OCI-LY7 (cell line): ENCODE data around the gene OSGIN1. TPM values are rescaled to one million over a fixed set of nuclear protein-coding genes. Genes with fewer than 3 reads are reported as not detected.

Source experiments
- BruUV-seq: library from RNA; stranded (reverse); fragments of 400-500 nt; replicated peaks from 2 replicates; lab custom pipeline; 2021; lab: Mats Ljungman, UMichigan
- CTCF ChIA-PET: fragments of 300-600 bp; sonication (Branson Sonifier 250); formaldehyde crosslinking; loops from one replicate; lab custom pipeline; 2022; ENCODE audit warnings: antibody characterized with exemption; ENCODE audit not compliant: unreplicated experiment; lab: Charles Lee
- POLR2A ChIA-PET: fragments of 300-600 bp; sonication (Branson Sonifier 250); formaldehyde crosslinking; loops from one replicate; lab custom pipeline; 2022; ENCODE audit warnings: antibody characterized with exemption; lab: Charles Lee
- DNase-seq: peaks from one replicate; pipeline ENCODE4 v3.0.0-alpha.2; 2015; ENCODE audit warnings: low spot score
- H2AFZ ChIP-seq: fragments of 200-600 bp; sonication (generic), shearing (Covaris generic); 2 replicates; pipeline ENCODE4 v1.6.1; 2014; ENCODE audit warnings: mild to moderate bottlenecking, antibody characterized with exemption, low read length, moderate library complexity
- H3K27ac ChIP-seq: fragments of 200-600 bp; sonication (generic); 2 replicates; pipeline ENCODE4 v1.5.1; 2014; ENCODE audit warnings: mixed run types, low read depth, mild to moderate bottlenecking, moderate library complexity, low read length, inconsistent platforms; ENCODE audit not compliant: poor library complexity, severe bottlenecking
- H3K36me3 ChIP-seq: fragments of 200-600 bp; sonication (generic); 2 replicates; pipeline ENCODE4 v1.6.1; 2014; ENCODE audit warnings: mild to moderate bottlenecking, antibody characterized with exemption, low read length, moderate library complexity, mixed read lengths; ENCODE audit not compliant: insufficient read depth
- H3K4me1 ChIP-seq: fragments of 200-600 bp; sonication (generic); 2 replicates; pipeline ENCODE4 v1.5.1; 2014; ENCODE audit warnings: mild to moderate bottlenecking, low read length; ENCODE audit not compliant: insufficient read depth, poor library complexity, severe bottlenecking
- H3K4me2 ChIP-seq: fragments of 200-600 bp; sonication (generic); 2 replicates; pipeline ENCODE4 v1.6.1; 2014; ENCODE audit warnings: mild to moderate bottlenecking, low read length
- H3K4me3 ChIP-seq: fragments of 200-600 bp; sonication (generic); 2 replicates; pipeline ENCODE4 v1.5.1; 2014; ENCODE audit warnings: mild to moderate bottlenecking, low read depth, low read length; ENCODE audit not compliant: poor library complexity, severe bottlenecking
- H3K79me2 ChIP-seq: fragments of 200-600 bp; sonication (generic); 2 replicates; pipeline ENCODE4 v1.6.1; 2016; ENCODE audit warnings: low read depth, mild to moderate bottlenecking, low read length, moderate library complexity, mixed read lengths; ENCODE audit not compliant: insufficient read depth
- H3K9me2 ChIP-seq: fragments of 200-600 bp; sonication (generic); 2 replicates; pipeline ENCODE4 v1.6.1; 2016; ENCODE audit warnings: mild to moderate bottlenecking, low read length, mixed read lengths; ENCODE audit not compliant: insufficient read depth
- H3K9me3 ChIP-seq: fragments of 200-600 bp; sonication (generic); 2 replicates; pipeline ENCODE4 v1.6.1; 2014; ENCODE audit warnings: mild to moderate bottlenecking, mixed run types, low read length, mixed read lengths
- H4K20me1 ChIP-seq: fragments of 200-600 bp; sonication (generic); 2 replicates; pipeline ENCODE4 v1.6.1; 2014; ENCODE audit warnings: mild to moderate bottlenecking, antibody characterized with exemption, low read length, moderate library complexity, mixed read lengths; ENCODE audit not compliant: insufficient read depth
- CTCF ChIP-seq: fragments of 200-600 bp; sonication (generic); conservative IDR thresholded peaks from 2 replicates; pipeline ENCODE4 v1.5.1; 2014; ENCODE audit warnings: mild to moderate bottlenecking, antibody characterized with exemption, low read length, moderate library complexity, mixed read lengths
- EZH2phosphoT487 ChIP-seq: fragments of 200-600 bp; sonication (generic); IDR thresholded peaks from 2 replicates; pipeline ENCODE4 v1.6.1; 2018; ENCODE audit warnings: low read depth, borderline replicate concordance, mild to moderate bottlenecking, mixed run types, antibody characterized with exemption, low read length, moderate library complexity, mixed read lengths
- intact Hi-C: fragments of 100-400 bp; cut with micrococcal nuclease; formaldehyde crosslinking; loops from one replicate; pipeline ENCODE4 v1.10.0; 2022; ENCODE audit not compliant: unreplicated experiment
- total RNA-seq, 2 experiments: library from RNA; depleted of rRNA in 1 of 2; stranded (reverse); fragments of >200 nt in 1 of 2; shearing (Covaris generic) in 1 of 2; gene quantifications; 2 replicates each; pipeline ENCODE4 v1.2.3, GENCODE V29; 2014 to 2022

The OSGIN1 gene
- total RNA-seq, 2 experiments from 2014 or later = 0.28 to 1.0 TPM

DNA sequence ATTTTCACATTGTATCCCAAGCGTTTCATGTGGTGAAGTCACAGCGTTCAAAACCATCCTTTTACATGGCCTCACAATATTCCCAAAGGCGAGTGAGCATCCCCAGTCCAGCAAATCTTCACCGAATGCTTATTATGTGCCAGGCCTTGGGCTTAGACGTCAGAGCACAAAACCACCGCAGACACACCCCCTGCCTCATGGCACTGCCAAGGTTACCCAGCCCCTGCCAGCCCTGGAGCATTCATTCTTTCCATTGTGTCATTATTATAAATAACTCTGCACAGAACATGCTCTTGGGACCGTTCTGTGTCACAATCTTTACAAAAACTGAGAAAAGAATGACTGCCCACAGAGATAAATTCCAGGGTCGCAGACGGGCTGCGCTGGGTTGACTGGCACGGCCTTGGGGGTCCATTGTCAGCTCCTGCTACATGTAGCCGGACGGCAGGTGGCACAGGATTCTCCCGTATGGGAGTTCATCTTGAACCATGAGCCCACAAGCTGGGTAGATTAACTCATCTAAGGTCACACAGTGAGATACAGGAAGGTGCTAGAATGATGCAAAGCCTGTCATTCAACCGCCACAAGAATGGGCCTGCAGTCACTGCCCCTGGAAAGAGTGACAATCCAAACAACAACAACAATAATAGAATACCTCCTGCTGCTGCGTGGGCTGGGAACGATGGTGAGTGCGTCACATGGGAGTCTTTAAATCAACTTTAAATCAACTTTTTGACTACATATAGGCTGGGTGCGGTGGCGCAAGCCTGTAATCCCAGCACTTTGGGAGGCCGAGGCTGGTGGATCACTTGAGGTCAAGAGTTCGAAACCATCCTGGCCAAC, 10.5 kb downstream of the OSGIN1 start:
- no peak overlapping the region for H3K27ac ChIP-seq
- H3K4me3 ChIP-seq = no peak overlapping the region
- H3K9me2 ChIP-seq = no peaks in the 10 kb centered on the region
- intact Hi-C loops = no loop called here
- H3K4me2 ChIP-seq = no peak overlapping the region
- no peaks in the 10 kb centered on the region for H3K36me3 ChIP-seq
- no peak for TF ChIP-seq EZH2phosphoT487
- TF ChIP-seq CTCF = no peak
- no TSS peak for BruUV-seq
- DNase-seq = no peak
- H2AFZ ChIP-seq = no peak overlapping the region
- CTCF ChIA-PET = no interaction called here
- no peaks in the 10 kb centered on the region for H4K20me1 ChIP-seq
- no peaks in the 10 kb centered on the region for H3K79me2 ChIP-seq
- H3K4me1 ChIP-seq = no peaks in the 10 kb centered on the region
- H3K9me3 ChIP-seq = no peaks in the 10 kb centered on the region
- POLR2A ChIA-PET = no interaction called here

DNA sequence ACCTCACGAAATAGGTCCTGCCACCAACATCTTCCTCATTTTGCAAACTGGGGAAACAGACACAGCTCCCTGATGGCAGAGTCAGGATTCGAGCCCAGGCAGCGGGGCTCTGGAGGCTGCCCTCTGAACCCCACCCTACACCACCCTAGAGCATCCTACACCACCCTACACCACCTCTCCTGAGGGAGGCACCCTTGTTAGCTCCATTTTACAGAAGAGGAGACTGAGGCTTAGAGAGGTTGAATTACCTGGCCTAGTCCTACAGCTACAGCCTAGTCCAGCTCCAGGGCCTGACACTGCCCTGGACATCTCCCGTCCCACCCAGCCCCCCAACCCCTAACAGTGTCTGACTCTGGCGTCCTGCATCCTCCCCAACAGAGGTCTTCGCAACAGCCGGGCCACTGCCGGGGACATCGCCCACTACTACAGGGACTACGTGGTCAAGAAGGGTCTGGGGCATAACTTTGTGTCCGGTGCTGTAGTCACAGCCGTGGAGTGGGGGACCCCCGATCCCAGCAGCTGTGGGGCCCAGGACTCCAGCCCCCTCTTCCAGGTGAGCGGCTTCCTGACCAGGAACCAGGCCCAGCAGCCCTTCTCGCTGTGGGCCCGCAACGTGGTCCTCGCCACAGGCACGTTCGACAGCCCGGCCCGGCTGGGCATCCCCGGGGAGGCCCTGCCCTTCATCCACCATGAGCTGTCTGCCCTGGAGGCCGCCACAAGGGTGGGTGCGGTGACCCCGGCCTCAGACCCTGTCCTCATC, 11.8 kb downstream of the OSGIN1 start:
- intact Hi-C loops = no loop called here
- no peak overlapping the region for H3K27ac ChIP-seq
- no peaks in the 10 kb centered on the region for H3K9me2 ChIP-seq
- no peaks in the 10 kb centered on the region for H3K4me1 ChIP-seq
- no peak overlapping the region for H3K4me3 ChIP-seq
- H3K79me2 ChIP-seq = no peaks in the 10 kb centered on the region
- POLR2A ChIA-PET = no interaction called here
- no peaks in the 10 kb centered on the region for H4K20me1 ChIP-seq
- H3K36me3 ChIP-seq = no peaks in the 10 kb centered on the region
- DNase-seq = no peak
- no peaks in the 10 kb centered on the region for H3K9me3 ChIP-seq
- no TSS peak for BruUV-seq
- CTCF ChIA-PET = no interaction called here
- no peak overlapping the region for H3K4me2 ChIP-seq
- TF ChIP-seq CTCF (no peak), EZH2phosphoT487 (no peak)
- no peak overlapping the region for H2AFZ ChIP-seq
